Right ventricle myocardium superior (tissue), 1 donor: ENCODE measurements around the gene SSBP3. TPM values are rescaled to one million over a fixed set of nuclear protein-coding genes. Genes with fewer than 3 reads are reported as not detected.

Experiments
- ATAC-seq: fragments of 200-7000 bp; cut with Tn5 transposase; one replicate; pipeline ENCODE4 v1.9.1; 2020; ENCODE audit warnings: mild to moderate bottlenecking; ENCODE audit not compliant: poor library complexity
- DNase-seq: peaks from one replicate; pipeline ENCODE4 v3.0.0-alpha.2; 2020
- intact Hi-C: fragments of 100-400 bp; cut with DNase I; formaldehyde crosslinking; loops from one replicate; pipeline ENCODE4 v1.11.2; 2022
- total RNA-seq: library from RNA; stranded (reverse); fragmentation: NEBNext Ultra II Directional; extraction: Animal tissue kit (Norgen Biotek cat#: 25700); gene quantifications from one replicate; pipeline ENCODE4 v1.2.1, GENCODE V29; 2021
- donor health status: DM: no; HTN: yes; CAD: no; lungs with severe emphysema.

The SSBP3 gene
- total RNA-seq, 1 donor from 2014 or later: 49.1 TPM

DNA sequence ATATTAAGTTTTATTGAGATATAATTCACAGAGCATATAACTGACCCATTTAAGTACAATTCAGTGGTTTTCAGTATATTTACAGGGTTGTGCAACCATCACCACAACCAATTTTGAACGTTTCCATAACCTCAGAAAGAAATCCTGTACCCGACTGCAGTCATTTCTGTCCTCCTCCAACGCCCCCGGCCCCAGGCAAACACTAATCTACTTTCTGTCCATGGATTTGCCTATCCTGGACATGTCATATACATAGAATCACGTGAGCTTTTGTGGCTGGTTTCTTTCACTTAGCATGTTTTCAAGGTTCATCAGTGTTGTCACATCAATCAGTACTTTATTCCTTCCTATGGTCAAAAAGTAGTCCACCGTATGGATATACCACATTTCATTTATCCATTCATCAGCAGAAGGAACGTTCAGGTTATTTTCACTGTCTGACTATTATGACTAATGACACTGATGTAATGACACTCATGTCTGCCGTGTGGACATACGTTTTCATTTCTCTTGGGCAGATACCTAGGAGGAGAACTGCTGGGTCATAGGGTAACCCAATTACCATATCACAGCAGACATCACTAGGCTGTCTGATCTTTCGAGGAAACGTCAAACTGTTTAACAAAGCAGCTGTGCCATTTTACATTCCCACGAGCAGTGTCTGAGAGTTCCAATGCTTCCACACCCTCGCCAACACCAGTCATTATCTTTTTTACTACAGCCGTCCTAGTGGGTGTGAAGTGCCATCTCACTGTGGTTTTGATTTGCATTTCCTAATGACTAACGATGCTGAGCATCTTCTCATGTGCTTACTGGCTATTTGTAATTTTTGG, 175.5 kb downstream of the SSBP3 start:
- ATAC-seq (no peak), DNase-seq (no peak)
- intact Hi-C loops: no loop called here

DNA sequence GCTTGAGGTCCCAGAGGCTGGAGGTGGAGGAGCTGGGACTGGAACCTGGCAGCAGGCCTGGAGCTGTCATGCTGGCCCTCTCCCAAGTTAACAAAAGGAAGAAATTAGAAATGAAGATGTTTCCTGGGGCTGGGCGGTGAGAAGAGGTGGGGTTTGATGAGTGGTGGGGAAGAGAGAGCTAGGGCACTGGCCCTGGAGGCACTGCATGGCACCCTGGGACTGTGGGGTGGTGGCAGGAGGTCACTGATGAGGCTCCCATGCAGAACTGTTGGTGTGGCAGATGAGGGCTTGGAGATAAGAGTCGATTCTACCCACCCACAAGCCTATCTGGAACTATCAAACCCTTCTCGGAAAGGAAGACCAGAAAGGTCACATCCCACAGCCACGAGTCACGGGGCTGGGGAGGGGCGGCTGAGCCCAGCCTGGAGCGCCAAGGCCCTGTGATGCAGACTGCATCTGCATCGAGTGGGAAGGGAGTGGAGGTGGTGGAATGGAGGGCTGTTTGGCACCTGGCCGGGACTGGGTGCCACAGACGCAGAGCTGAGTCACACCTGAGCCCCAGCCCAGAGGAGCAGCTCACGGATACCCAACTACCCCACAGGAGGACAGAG, 176.8 kb downstream of the SSBP3 start:
- DNase-seq (no peak), ATAC-seq (peak; percentile 51)
- intact Hi-C loops: no loop called here

DNA sequence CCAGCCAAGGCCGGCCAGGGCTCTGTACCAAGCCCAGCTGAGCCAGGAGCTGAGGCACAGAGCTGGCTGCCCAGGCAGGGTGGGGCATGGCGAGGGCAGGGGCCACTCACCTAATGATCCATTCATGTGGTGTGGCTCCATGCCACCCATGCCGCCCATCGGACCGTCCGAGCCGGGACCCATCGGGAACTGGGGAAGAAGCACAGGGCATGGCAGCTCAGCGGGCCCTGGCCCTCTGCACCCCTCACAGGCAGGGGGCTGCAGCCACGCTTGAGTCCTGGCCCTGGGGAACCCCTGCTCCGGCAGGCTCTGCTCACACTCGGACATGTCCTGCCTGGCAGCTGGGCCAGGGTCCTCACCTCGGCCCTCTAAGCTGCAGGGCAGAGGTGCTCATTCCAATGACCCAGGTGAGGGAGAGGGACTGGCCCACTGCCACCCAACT, 177.5 kb downstream of the SSBP3 start:
- intact Hi-C loops: no loop called here
- ATAC-seq (no peak), DNase-seq (no peak)

DNA sequence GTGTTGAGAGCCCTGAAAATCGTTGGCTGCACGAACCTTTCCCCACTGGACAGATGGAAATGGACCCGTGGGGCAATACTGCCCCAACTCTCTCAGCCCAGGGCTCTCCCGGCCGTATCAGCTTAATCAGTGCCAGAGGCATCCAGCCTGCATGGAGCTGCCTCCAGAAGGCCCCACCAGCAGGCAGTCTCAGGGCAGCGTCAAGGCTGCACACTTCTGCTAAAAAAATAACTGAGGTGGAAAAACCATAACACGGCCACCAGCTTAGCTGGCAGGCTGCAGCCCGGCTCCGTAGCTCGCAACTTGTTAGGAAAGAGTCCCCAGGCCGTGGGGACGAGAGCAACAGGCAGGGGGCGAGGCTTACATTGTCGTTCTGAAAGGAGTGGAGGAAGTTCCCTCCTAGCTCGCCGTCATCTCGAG, 178.3 kb downstream of the SSBP3 start:
- intact Hi-C loops: no loop called here
- DNase-seq (no peak), ATAC-seq (no peak)

DNA sequence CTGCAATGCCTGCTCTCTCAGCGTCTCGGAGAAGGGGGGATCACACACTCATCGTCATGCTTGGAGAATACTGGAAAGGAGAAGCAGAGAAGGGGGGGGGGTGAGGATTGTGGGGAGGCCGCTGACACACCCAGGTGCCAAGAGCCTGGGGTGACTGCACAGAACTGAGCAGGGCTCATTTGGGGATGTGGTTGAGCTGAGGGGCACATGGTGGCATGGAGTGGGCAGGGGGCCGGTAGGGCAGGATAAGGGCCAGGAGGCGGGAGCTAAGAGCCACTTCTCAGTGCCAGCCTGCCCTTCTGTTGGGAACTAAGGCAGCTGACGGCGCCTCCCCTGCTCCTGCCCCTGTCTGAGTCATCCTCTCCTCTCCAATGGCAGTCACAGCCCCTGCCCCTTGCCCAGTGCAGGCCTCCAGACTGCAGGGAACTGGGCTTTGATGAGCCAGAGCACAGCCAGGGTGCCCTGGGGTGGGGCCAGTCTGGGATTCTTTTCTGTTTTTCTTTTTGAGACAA, 179.0 kb downstream of the SSBP3 start:
- intact Hi-C loops: no loop called here
- DNase-seq: no peak

DNA sequence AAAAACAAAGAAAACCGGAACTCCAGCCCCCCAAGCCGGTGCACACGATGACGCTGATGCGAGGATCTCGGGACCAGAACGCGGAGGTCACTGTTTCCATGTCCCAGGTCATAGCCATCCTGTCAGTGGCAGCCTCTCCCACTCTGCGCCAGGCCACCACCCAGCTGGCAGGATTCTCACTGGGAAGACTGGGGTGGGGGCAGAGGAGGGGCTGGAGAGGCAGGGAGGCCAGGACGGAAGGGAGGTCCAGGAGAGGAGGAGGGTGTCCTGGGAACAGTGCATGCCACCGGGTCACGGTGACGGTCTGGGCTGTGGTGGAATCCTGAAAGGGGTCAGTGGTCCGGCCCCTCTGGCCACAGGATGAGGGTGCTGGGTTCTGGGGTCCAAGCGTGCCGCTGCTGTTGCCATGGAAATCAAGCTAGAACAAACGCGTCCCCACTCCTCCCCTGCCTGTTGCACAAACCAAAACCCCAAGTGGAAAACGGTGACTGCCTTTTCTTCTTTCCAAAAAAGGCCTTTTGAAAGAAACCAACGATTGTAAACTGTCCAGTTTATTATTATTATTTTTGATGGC, 180.1 kb downstream of the SSBP3 start:
- ATAC-seq: no peak
- no peak for DNase-seq
- intact Hi-C loops: no loop called here

More for the DNA sequence above, 179.0 kb downstream of the SSBP3 start:
- ATAC-seq: no peak

DNA sequence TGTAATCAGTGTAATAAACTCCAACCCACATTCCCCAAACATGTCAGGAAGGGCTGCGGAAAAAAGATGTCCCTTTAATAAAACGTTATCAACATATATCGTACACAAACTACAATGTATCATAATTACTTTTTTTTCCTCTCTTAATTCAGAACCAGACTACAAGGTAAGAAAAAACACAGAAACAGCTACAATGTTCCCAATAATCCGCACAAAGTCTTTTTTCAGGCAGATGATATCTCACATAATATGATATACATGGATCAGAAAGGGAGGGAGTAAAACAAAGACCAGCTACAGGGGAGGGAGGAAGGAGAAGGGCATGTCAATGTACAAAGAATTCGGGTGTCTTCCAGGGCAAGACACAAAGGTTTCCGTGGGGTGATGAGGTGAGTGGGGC, 180.8 kb downstream of the SSBP3 start:
- no peak for ATAC-seq
- DNase-seq: no peak
- intact Hi-C loops: no loop called here

DNA sequence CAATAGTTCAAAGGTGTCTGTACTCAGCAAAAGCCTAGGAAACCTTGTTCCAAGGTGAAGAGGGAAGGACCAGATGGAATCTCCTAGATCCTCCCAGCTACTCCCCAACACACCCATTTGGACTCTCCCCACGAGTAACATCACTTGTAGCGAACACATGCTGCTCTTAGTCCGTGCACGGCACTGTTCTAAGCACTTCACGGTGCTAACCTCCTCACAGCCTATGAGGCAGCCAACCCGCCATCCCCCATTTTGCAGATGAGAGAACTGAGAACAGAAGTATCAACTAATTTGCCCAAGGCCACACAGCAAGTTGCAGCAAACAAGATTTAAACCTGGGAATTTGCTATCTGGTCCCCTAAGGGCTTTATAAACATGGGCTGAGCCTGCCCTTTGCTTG, 182.0 kb downstream of the SSBP3 start:
- DNase-seq (no peak), ATAC-seq (no peak)
- intact Hi-C loops: no loop called here

DNA sequence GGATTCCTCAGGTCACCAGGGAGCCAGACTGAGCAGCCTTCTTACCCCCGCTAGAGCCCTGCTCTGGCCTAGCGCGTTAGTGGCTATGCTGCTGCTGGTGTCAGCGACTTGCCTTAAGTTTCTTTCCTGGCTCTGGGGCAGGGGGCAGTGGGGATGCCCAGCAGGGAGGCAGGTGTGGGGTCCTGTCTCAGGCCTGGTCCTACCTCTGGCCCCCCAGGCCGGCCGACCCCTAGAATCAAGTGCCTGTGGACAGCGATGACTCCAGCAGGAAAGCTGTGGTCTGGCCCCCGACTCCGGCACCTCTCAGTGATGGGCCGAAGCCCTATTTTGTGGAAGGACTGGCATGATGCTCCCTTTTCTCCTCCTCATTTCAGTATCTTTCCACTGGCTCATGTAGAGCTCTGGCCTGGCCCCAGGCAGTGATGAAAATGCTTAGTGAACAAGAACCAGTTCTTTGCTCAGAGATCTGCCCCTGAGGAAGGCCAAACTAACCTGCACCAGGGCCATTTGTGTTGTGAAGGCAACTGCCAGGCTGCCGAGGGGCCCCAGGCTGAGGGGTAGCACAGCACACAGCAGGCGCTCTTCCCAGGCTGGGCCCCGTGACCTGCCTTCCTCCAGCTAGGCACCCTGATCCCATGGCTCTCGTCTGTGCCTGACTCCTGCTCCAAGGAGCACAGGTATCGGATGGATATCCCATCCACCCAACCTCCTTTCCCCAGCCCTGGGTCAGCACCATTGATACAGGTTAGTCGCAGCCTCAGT, 182.6 kb downstream of the SSBP3 start:
- intact Hi-C loops: no loop called here
- ATAC-seq (no peak), DNase-seq (no peak)

DNA sequence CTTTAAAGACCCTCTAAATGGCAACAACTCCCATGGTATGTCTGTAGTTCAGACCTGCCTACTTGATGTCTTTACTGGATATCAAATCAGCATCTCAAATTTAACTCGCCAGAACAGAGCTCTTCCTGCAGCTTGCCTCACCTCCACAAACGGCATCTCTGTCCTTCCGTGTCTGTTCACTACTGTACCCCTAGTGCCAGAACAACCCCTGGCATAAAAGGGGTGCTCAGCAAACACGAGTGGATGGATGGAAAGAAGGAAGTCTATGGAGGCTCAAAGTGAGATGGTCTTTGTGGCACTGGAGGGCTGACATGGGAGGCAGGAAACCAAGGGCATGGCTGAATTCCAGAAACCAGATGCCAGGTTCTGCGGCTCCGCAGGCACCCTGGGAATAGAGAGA, 183.5 kb downstream of the SSBP3 start:
- DNase-seq: no peak
- ATAC-seq: no peak
- intact Hi-C loops: no loop called here

DNA sequence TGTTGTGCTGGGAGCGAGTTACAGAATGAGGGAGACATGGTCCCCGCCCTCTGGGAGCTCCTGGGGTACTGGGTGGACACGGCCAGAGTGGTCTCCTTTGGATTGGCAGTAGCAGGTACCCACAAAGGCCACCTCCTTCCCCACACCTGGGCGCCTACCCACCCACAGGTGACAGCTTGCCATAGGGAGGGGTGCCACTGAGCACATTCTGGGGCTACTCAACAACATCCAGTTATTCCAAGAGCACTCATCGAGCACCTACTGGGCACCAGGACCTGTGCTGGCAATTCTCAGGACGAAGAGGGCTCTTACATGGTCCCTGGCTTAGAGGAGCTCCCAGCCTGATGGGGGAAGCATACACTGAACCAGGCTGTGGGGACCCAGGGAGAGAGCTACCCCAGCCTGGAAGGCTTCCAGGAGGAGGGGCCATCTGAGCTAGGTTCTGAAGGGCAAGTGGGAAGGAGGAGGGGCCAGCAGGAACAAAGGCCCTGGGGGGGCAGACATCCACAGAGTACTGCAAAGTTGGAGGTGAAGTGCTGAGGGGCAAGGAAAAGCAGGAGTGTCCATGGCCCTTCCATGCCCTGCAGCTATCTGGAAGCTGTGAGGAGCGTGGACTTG, 184.2 kb downstream of the SSBP3 start:
- intact Hi-C loops: no loop called here
- ATAC-seq (no peak), DNase-seq (no peak)

DNA sequence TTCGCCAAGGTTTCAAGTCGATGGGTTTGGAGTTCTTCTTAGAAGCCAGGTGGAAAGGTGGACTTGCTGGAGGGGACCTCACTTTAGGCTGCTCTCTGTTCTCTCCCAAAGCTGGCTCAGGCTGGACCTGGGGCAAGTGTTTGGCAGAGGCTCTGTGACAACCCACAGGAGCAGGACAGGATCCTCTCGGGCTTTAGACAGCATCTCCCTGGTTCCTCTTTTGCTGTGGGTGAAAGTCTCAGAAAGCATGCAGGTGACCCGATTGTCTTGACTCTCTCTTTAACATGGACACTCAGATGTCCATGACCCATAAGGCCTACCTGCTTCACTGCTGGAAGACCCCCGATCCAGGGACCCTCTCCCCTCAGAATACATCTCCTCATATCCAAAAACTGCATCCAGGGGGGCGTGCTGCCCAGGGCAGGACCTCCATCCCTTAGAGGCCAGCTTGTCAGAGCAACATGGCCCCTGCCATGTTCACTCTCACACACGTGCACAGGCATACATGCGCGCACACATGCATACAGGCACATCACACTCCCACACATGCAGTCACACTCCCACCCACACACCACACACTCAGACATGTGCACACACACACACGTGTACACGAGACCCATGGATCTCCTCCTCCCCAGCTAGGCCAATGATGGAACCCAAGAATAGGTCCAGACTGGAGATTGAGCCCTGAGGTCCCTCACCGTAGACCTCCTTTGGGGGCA, 184.9 kb downstream of the SSBP3 start:
- ATAC-seq: no peak
- intact Hi-C loops: no loop called here
- no peak for DNase-seq

DNA sequence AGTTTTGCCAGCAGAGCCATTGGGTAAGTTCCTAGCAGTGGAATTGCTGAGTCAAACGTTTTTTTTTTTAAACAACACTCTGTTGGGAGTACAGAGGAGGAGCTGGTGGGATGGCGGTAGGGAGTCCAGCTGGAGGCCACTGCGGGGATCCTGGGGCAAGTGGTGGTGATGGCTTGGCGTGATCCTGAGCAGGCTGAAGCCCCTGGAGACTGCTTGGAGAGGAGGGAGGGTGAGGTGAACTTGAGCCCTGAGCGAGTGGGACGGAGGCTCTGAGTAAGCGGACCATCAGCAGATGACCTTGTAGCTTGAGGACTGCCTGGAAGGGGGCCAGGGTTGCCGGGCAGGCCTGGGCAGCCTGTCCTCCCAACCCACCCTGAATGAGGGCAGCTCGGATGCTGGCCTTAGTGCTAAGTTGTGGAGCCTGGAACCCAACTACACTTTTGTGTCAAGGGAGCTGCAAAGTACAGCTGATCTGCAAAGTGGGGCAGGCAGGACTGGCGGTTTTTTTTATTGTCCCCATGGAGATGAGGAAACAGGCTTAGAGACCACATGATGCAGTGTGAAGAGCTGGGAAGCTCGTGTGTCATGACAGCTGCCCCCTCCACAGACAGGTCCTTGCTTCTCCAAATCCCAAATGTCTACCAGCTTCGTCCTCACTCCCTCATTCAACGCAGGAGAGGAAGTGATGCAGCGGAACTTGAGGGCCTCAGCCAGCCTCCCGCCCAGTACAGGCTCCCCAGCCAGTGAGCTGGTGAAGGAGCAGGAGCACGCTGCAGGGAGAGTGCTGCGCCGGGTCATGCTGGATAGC, 186.0 kb downstream of the SSBP3 start:
- intact Hi-C loops: no loop called here
- peak; percentile 78 for DNase-seq
- ATAC-seq: peak; percentile 73

DNA sequence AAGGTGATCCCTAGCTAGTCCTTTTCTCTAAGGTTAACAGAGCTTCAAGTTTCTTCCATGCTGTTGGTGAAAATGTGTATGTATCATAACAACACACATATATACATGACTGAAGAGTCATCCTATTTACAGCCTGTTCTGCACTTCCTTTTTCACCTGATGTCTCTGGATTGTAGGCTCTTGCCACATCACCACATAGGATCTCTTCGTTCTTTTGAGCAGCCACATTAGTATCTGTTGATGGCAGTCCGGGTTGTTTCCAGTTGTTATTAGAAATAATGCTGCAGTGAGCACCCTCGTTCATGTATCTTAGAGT, 186.5 kb downstream of the SSBP3 start:
- DNase-seq: no peak
- intact Hi-C loops: no loop called here
- ATAC-seq: no peak

DNA sequence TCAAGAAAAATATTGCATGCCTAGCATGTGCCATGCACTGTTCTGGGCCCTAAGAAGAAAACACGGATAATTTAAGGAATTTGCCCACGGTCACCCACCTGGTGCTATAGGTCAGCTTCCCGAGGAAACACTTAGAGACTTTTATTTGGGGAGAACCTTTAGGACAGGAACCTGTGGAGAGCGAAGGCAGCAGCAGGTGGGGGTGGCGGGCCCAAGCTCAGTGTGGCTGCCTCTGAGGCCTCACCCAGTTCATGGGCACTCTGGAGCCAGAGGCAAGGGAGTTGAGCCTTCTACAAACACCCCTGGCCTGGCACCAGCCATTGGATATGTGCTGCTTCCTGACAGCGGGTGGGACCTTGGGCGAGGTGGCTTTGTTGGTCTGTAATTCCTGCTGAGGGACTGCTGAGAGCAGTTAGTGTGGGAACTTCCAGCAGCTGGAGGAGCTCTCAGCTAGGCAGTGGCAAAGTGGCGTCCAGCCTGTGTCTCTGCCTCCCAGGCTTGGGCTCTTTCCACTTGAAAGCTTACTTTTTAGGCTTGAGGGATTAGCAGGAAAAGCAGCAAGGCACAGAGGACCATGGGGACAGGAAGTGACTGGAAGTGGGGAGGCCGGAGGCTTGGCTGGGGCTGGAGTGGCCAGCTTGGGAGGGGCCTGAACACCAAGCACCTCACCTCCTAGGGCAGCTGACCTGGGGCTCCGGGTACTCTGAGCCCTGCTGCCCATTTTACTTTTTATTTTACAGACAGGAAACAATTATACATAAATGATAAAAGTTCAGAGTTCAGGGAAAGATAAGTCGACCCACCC, 187.1 kb downstream of the SSBP3 start:
- no peak for ATAC-seq
- intact Hi-C loops: no loop called here
- no peak for DNase-seq

DNA sequence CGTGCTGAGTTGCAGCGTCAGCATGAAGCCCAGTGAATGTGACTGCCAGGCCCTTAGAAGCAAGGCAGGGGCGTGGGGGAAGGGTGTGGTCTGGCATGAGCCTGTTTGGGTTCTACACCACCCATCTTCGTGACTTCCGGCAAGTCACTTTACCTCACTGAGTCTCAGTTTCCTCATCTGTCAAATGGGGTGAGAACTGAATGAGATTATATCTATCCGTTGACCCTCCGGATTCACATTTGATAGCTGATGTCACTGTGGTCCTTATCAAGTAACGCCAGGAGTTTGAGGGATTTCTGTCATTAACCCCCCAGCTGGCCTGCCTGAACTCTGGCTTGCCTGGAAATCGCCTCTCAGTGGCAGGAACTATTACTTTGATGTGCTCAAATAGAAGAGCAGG, 190.7 kb downstream of the SSBP3 start:
- intact Hi-C loops: no loop called here
- DNase-seq (no peak), ATAC-seq (no peak)

DNA sequence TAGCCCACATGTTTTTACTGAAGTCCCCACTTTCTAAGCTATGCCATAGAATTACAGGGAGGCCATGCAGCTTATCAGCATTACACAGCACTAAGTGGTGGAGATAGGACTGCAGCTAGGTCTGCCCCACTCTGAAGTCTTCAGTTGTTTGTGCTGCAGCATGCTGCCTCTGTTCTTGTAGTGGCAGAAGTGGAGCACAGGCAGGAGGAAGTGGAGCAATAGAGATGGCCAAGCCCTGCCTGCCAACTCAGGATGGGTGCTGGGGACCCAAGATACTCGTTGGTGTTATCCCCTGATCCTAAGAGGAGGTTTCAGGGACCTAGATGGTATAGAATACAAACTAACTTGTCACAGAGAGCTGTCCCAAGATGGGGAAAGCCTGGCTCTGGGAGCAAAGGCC, 193.3 kb downstream of the SSBP3 start:
- ATAC-seq: no peak
- intact Hi-C loops: no loop called here
- no peak for DNase-seq
